Liver (tissue), 3 donors: ENCODE measurements around the gene SYF2.

Source experiments
- JUND ChIP-seq, 2 donors: IDR thresholded peaks; 2 replicates each; pipeline ENCODE4 v1.6.1; 2016; ENCODE audit warnings: antibody characterized with exemption in 2 of 2
- TF ChIP-seq, protein P1 (sequence below): IDR thresholded peaks from 2 replicates; pipeline ENCODE4 v1.6.1; 2016; ENCODE audit warnings: antibody characterized with exemption, mild to moderate bottlenecking
- TF ChIP-seq, protein P2 (sequence below): fragments of 150-350 bp; IDR thresholded peaks from 2 replicates; pipeline ENCODE4 v1.5.1; 2017; ENCODE audit warnings: improper control_type of control experiment, low read depth, low read length; ENCODE audit not compliant: missing input control
- donor health status: healthy.
- donor health status: healthy.

- TF ChIP-seq, protein P1, sequence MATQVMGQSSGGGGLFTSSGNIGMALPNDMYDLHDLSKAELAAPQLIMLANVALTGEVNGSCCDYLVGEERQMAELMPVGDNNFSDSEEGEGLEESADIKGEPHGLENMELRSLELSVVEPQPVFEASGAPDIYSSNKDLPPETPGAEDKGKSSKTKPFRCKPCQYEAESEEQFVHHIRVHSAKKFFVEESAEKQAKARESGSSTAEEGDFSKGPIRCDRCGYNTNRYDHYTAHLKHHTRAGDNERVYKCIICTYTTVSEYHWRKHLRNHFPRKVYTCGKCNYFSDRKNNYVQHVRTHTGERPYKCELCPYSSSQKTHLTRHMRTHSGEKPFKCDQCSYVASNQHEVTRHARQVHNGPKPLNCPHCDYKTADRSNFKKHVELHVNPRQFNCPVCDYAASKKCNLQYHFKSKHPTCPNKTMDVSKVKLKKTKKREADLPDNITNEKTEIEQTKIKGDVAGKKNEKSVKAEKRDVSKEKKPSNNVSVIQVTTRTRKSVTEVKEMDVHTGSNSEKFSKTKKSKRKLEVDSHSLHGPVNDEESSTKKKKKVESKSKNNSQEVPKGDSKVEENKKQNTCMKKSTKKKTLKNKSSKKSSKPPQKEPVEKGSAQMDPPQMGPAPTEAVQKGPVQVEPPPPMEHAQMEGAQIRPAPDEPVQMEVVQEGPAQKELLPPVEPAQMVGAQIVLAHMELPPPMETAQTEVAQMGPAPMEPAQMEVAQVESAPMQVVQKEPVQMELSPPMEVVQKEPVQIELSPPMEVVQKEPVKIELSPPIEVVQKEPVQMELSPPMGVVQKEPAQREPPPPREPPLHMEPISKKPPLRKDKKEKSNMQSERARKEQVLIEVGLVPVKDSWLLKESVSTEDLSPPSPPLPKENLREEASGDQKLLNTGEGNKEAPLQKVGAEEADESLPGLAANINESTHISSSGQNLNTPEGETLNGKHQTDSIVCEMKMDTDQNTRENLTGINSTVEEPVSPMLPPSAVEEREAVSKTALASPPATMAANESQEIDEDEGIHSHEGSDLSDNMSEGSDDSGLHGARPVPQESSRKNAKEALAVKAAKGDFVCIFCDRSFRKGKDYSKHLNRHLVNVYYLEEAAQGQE = no peak
- TF ChIP-seq, protein P2, sequence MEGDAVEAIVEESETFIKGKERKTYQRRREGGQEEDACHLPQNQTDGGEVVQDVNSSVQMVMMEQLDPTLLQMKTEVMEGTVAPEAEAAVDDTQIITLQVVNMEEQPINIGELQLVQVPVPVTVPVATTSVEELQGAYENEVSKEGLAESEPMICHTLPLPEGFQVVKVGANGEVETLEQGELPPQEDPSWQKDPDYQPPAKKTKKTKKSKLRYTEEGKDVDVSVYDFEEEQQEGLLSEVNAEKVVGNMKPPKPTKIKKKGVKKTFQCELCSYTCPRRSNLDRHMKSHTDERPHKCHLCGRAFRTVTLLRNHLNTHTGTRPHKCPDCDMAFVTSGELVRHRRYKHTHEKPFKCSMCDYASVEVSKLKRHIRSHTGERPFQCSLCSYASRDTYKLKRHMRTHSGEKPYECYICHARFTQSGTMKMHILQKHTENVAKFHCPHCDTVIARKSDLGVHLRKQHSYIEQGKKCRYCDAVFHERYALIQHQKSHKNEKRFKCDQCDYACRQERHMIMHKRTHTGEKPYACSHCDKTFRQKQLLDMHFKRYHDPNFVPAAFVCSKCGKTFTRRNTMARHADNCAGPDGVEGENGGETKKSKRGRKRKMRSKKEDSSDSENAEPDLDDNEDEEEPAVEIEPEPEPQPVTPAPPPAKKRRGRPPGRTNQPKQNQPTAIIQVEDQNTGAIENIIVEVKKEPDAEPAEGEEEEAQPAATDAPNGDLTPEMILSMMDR = no peak
- TF ChIP-seq JUND (IDR thresholded peaks at IDR 0.05) = no peak
These were observed 26.5 kb downstream of the SYF2 start for GRCh38 chr1:25205786-25206185.
